HCT116 (cell line): ENCODE measurements around the gene LAMC3.

Source experiments
- EZH2 ChIP-seq: fragments of 200-600 bp; sonication (generic); IDR thresholded peaks from 2 replicates; pipeline ENCODE4 v1.6.1; 2017; ENCODE audit warnings: antibody characterized with exemption, mixed run types
- POLR2AphosphoS5 ChIP-seq: IDR thresholded peaks from 2 replicates; pipeline ENCODE4 v1.6.1; 2011; ENCODE audit warnings: mild to moderate bottlenecking, low read depth, low read length, moderate library complexity
- YY1 ChIP-seq: IDR thresholded peaks from 2 replicates; pipeline ENCODE4 v1.6.1; 2011; ENCODE audit warnings: low read length, low read depth, moderate library complexity, mild to moderate bottlenecking; ENCODE audit not compliant: insufficient replicate concordance; ENCODE audit errors: extremely low read depth
- ZFX ChIP-seq: fragments of 450-650 bp; IDR thresholded peaks from 2 replicates; pipeline ENCODE4 v1.6.1; 2017
- TF ChIP-seq, protein P1 (sequence below), 3 experiments: fragments of 200-600 bp in 1 of 3; sonication (generic) in 1 of 3; IDR thresholded peaks in 2 of 3; conservative IDR thresholded peaks in 1 of 3; 2 replicates each; pipeline ENCODE4 v1.5.1; 2012 to 2017; ENCODE audit warnings: low read depth in 2 of 3, low read length in 2 of 3, antibody characterized with exemption in 1 of 3, borderline replicate concordance in 1 of 3, control low read depth in 1 of 3, mild to moderate bottlenecking in 1 of 3, mixed read lengths in 1 of 3, mixed run types in 1 of 3, moderate library complexity in 1 of 3; ENCODE audit not compliant: insufficient read depth in 1 of 3

- TF ChIP-seq, protein P1, sequence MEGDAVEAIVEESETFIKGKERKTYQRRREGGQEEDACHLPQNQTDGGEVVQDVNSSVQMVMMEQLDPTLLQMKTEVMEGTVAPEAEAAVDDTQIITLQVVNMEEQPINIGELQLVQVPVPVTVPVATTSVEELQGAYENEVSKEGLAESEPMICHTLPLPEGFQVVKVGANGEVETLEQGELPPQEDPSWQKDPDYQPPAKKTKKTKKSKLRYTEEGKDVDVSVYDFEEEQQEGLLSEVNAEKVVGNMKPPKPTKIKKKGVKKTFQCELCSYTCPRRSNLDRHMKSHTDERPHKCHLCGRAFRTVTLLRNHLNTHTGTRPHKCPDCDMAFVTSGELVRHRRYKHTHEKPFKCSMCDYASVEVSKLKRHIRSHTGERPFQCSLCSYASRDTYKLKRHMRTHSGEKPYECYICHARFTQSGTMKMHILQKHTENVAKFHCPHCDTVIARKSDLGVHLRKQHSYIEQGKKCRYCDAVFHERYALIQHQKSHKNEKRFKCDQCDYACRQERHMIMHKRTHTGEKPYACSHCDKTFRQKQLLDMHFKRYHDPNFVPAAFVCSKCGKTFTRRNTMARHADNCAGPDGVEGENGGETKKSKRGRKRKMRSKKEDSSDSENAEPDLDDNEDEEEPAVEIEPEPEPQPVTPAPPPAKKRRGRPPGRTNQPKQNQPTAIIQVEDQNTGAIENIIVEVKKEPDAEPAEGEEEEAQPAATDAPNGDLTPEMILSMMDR (IDR thresholded peaks at IDR 0.05 in 2 of 3, conservative IDR thresholded peaks at IDR 0.05 in 1 of 3; ENCODE audit: borderline replicate concordance in 1 of 3, insufficient read depth in 1 of 3, low read depth in 2 of 3, low read length in 2 of 3): no peak
- TF ChIP-seq YY1 (no peak), ZFX (no peak), EZH2 (no peak), POLR2AphosphoS5 (no peak)
Observed at GRCh38 chr9:130961511-130962300, 47.3 kb upstream of the LAMC3 start.
